Nephron (organoid): ENCODE results near the gene FCAMR.

Source experiments
- H3K27ac Mint-ChIP-seq, 3 experiments: 2 replicates each; pipeline ENCODE4 v1.8.0; 2020; ENCODE audit warnings: mixed read lengths in 3 of 3, mild to moderate bottlenecking in 2 of 3, moderate library complexity in 1 of 3
- H3K27me3 Mint-ChIP-seq: 2 replicates; pipeline ENCODE4 v1.8.0; 2021; ENCODE audit warnings: low read depth, mild to moderate bottlenecking, moderate library complexity, mixed read lengths
- H3K36me3 Mint-ChIP-seq: 2 replicates; pipeline ENCODE4 v1.8.0; 2020; ENCODE audit warnings: low read depth, mixed read lengths
- H3K4me1 Mint-ChIP-seq: 2 replicates; pipeline ENCODE4 v1.8.0; 2020; ENCODE audit warnings: mixed read lengths
- H3K4me3 Mint-ChIP-seq, 3 experiments: 2 replicates each; pipeline ENCODE4 v1.8.0; 2020; ENCODE audit warnings: mild to moderate bottlenecking in 3 of 3, mixed read lengths in 3 of 3, moderate library complexity in 2 of 3
- H3K9me3 Mint-ChIP-seq: 2 replicates; pipeline ENCODE4 v1.8.0; 2020; ENCODE audit warnings: mixed read lengths
- TF ChIP-seq, protein P1 (sequence below), 3 experiments: fragments of 200-600 bp; sonication (generic); IDR thresholded peaks; one replicate each; pipeline ENCODE4 v1.5.0; 2021; ENCODE audit warnings: antibody characterized with exemption in 3 of 3; ENCODE audit not compliant: unreplicated experiment in 3 of 3

Gene FCAMR

GRCh38 chr1:206913766-206914537 lies 56.3 kb downstream of the FCAMR start:
- no peaks in the 10 kb centered on the region for H3K36me3 Mint-ChIP-seq
- no peaks in the 10 kb centered on the region for H3K9me3 Mint-ChIP-seq

GRCh38 chr1:206912445-206913095 lies 57.7 kb downstream of the FCAMR start:
- no peaks in the 10 kb centered on the region for H3K36me3 Mint-ChIP-seq
- H3K27me3 Mint-ChIP-seq, result peaks cover 80% of the 10 kb centered on the region
- H3K9me3 Mint-ChIP-seq, result no peaks in the 10 kb centered on the region
- H3K27ac Mint-ChIP-seq, result no peak overlapping the region
- TF ChIP-seq, protein P1, sequence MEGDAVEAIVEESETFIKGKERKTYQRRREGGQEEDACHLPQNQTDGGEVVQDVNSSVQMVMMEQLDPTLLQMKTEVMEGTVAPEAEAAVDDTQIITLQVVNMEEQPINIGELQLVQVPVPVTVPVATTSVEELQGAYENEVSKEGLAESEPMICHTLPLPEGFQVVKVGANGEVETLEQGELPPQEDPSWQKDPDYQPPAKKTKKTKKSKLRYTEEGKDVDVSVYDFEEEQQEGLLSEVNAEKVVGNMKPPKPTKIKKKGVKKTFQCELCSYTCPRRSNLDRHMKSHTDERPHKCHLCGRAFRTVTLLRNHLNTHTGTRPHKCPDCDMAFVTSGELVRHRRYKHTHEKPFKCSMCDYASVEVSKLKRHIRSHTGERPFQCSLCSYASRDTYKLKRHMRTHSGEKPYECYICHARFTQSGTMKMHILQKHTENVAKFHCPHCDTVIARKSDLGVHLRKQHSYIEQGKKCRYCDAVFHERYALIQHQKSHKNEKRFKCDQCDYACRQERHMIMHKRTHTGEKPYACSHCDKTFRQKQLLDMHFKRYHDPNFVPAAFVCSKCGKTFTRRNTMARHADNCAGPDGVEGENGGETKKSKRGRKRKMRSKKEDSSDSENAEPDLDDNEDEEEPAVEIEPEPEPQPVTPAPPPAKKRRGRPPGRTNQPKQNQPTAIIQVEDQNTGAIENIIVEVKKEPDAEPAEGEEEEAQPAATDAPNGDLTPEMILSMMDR (IDR thresholded peaks at IDR 0.05; ENCODE audit: unreplicated experiment in 3 of 3), result peak; percentile 77 to 83 (median 77)
- H3K4me3 Mint-ChIP-seq, result no peak overlapping the region
- peaks cover 4% of the 10 kb centered on the region for H3K4me1 Mint-ChIP-seq

More at GRCh38 chr1:206913766-206914537, 56.3 kb downstream of the FCAMR start:
- Mint-ChIP-seq H3K27ac (no peak overlapping the region), H3K27me3 (peaks cover 70% of the 10 kb centered on the region), H3K4me1 (peaks cover 1% of the 10 kb centered on the region), H3K4me3 (no peak overlapping the region)
- TF ChIP-seq, protein P1 (IDR thresholded peaks at IDR 0.05; ENCODE audit: unreplicated experiment in 3 of 3), result no peak

GRCh38 chr1:206911064-206911663 lies 59.1 kb downstream of the FCAMR start:
- Mint-ChIP-seq H3K4me1 (peaks cover 4% of the 10 kb centered on the region), H3K4me3 (peak overlapping the region; percentile 37 to 59 (median 52)), H3K27me3 (peaks cover 87% of the 10 kb centered on the region), H3K27ac (no peak overlapping the region), H3K9me3 (no peaks in the 10 kb centered on the region), H3K36me3 (no peaks in the 10 kb centered on the region)
- TF ChIP-seq, protein P1 (IDR thresholded peaks at IDR 0.05; ENCODE audit: unreplicated experiment in 3 of 3), result peak; percentile 85 to 95 (median 93)

DNA sequence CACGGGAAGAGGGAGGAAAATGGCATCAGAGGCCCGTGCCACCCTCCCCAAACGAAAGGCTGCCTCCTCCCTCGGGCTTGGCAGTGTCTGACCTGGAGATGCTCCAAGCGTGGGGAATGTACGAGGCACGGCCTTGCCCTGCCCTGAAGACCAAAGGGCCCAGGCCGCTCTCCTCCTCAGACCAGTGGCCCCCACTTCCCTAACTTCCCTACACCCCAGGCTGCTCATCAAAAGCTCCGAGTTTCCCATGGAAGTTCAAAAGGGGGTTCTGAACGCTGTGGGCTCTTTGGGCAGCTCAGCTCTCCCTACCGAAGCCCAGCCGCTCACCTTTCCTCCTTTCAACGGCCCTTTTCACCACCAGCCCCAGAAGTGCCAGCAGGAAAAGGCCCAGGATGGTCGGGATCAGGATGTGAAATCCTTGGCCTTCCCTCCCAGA lies 60.4 kb downstream of the FCAMR start:
- H3K9me3 Mint-ChIP-seq, result no peaks in the 10 kb centered on the region
- H3K36me3 Mint-ChIP-seq, result no peaks in the 10 kb centered on the region
- H3K4me1 Mint-ChIP-seq, result peaks cover 4% of the 10 kb centered on the region
- H3K27ac Mint-ChIP-seq, result no peak overlapping the region
- TF ChIP-seq, protein P1 (IDR thresholded peaks at IDR 0.05; ENCODE audit: unreplicated experiment in 3 of 3), result no peak
- peak overlapping the region; percentile 55 to 67 (median 55) for H3K4me3 Mint-ChIP-seq
- H3K27me3 Mint-ChIP-seq, result peaks cover 87% of the 10 kb centered on the region

GRCh38 chr1:206909161-206909882 lies 60.9 kb downstream of the FCAMR start:
- peaks cover 4% of the 10 kb centered on the region for H3K4me1 Mint-ChIP-seq
- H3K9me3 Mint-ChIP-seq, result no peaks in the 10 kb centered on the region
- no peaks in the 10 kb centered on the region for H3K36me3 Mint-ChIP-seq
- H3K27ac Mint-ChIP-seq, result peak overlapping the region in 1 of 3 experiments; percentile 36
- TF ChIP-seq, protein P1 (IDR thresholded peaks at IDR 0.05; ENCODE audit: unreplicated experiment in 3 of 3), result no peak
- peaks cover 86% of the 10 kb centered on the region for H3K27me3 Mint-ChIP-seq
- H3K4me3 Mint-ChIP-seq, result peak overlapping the region; percentile 59 to 74 (median 68)
